ENCODE results near the gene STK32C.

- TF ChIP-seq EZH2 (IDR thresholded peaks at IDR 0.05) (no peak), POLR2AphosphoS5 (IDR thresholded peaks at IDR 0.05; ENCODE audit: borderline replicate concordance, low read depth, low read length) (no peak), FOXP2 (optimal IDR thresholded peaks at IDR 0.05; ENCODE audit: control extremely low read depth, extremely low read length, insufficient read depth) (no peak)
Measured at GRCh38 chr10:132293813-132294520, 13.8 kb downstream of the STK32C start.

All from SK-N-MC (cell line).